GM12892 (cell line): Measurements from ENCODE around the gene JAM2.
"Not testable (repeated sequence)": the region's sequence is repeated elsewhere in the genome, so short reads cannot be mapped to it uniquely, and the experiment has no call there.

Experiments used
- DNase-seq: peaks from one replicate; pipeline ENCODE4 v3.0.0; 2011; ENCODE audit not compliant: insufficient read length
- FAIRE-seq: peaks from 2 replicates; lab custom pipeline; 2011; peaks lifted over from hg19 to GRCh38; lab: Jason Lieb, UNC
- POLR2A ChIP-seq: IDR thresholded peaks from 2 replicates; pipeline ENCODE4 v1.6.1; 2011; ENCODE audit warnings: low read depth, low read length, control low read depth
- POLR2AphosphoS5 ChIP-seq: IDR thresholded peaks from 2 replicates; pipeline ENCODE4 v1.6.1; 2011; ENCODE audit warnings: low read depth, low read length, control low read depth
- TAF1 ChIP-seq: IDR thresholded peaks from 2 replicates; pipeline ENCODE4 v1.6.1; 2011; ENCODE audit warnings: low read depth, mild to moderate bottlenecking, control low read depth, low read length, borderline replicate concordance

Gene JAM2

GRCh38 chr21:25660233-25660632 lies 21.2 kb downstream of the JAM2 start:
- TF ChIP-seq POLR2AphosphoS5: no peak
- no peak for TF ChIP-seq POLR2A
- TF ChIP-seq TAF1: no peak
- no peak for DNase-seq
- no peak for FAIRE-seq

GRCh38 chr21:25664491-25664931 lies 25.5 kb downstream of the JAM2 start:
- DNase-seq: no peak
- TF ChIP-seq POLR2AphosphoS5 (no peak), POLR2A (no peak), TAF1 (no peak)
- FAIRE-seq: no peak

GRCh38 chr21:25670726-25671125 lies 31.7 kb downstream of the JAM2 start:
- DNase-seq (no peak), FAIRE-seq (no peak)
- no peak for TF ChIP-seq TAF1
- TF ChIP-seq POLR2A: no peak

- FAIRE-seq: no peak
- TF ChIP-seq TAF1 (no peak), POLR2A (no peak), POLR2AphosphoS5 (no peak)
- no peak for DNase-seq
Measured at GRCh38 chr21:25676451-25676850, 37.4 kb downstream of the JAM2 start.

- peak; percentile 70 for FAIRE-seq
- no peak for DNase-seq
- TF ChIP-seq POLR2A (no peak), TAF1 (no peak), POLR2AphosphoS5 (no peak)
Measured at GRCh38 chr21:25682382-25682781, 43.3 kb downstream of the JAM2 start.

GRCh38 chr21:25687787-25688186 lies 48.7 kb downstream of the JAM2 start:
- no peak for TF ChIP-seq TAF1
- no peak for TF ChIP-seq POLR2A
- TF ChIP-seq POLR2AphosphoS5: no peak
- FAIRE-seq: no peak

GRCh38 chr21:25688275-25689155 lies 49.5 kb downstream of the JAM2 start:
- DNase-seq: no peak
- FAIRE-seq: no peak
- TF ChIP-seq POLR2AphosphoS5: no peak
- TF ChIP-seq TAF1: no peak

More at GRCh38 chr21:25687787-25688186, 48.7 kb downstream of the JAM2 start:
- DNase-seq: no peak

GRCh38 chr21:25689226-25689625 lies 50.2 kb downstream of the JAM2 start:
- no peak for FAIRE-seq

GRCh38 chr21:25691976-25692375 lies 52.9 kb downstream of the JAM2 start:
- DNase-seq (no peak), FAIRE-seq (no peak)
- TF ChIP-seq TAF1 (no peak), POLR2A (no peak), POLR2AphosphoS5 (no peak)

More at GRCh38 chr21:25689226-25689625, 50.2 kb downstream of the JAM2 start:
- no peak for DNase-seq
- no peak for TF ChIP-seq TAF1
- TF ChIP-seq POLR2A: no peak
- TF ChIP-seq POLR2AphosphoS5: no peak

- not testable (repeated sequence) for FAIRE-seq, DNase-seq
Measured at GRCh38 chr21:25695461-25695860, 56.4 kb downstream of the JAM2 start.

- no peak for DNase-seq
- FAIRE-seq: no peak
- TF ChIP-seq TAF1 (no peak), POLR2A (no peak), POLR2AphosphoS5 (no peak)
Measured at GRCh38 chr21:25700741-25701140, 61.7 kb downstream of the JAM2 start.

GRCh38 chr21:25701529-25701928 lies 62.5 kb downstream of the JAM2 start:
- TF ChIP-seq POLR2A: no peak
- TF ChIP-seq TAF1: no peak
- no peak for TF ChIP-seq POLR2AphosphoS5
- DNase-seq: no peak
- FAIRE-seq: no peak
